ENCODE results near the gene MND1.
A peak's percentile ranks its signal among the peaks of the same experiment; 100 is the strongest.

MND1 gene

DNA sequence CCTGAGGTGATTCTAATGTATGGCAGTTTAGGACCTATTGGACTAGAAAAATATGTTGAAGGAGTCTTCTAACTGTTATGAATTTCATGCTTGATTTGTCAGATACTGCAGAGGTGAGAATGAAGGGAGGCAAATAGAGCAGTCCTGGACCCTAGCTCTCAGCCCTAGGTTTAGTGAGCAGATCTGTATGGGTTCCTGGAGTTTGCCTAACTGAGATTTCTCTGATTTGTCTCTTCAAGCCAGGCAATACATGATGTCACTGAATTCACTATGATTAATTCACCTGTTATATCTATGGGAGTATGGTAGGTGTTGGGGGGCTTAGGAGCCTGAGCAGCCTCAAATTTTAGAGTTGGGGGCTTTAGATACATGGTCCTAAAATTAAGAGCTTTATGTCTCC, 2.6 kb downstream of the MND1 start:
- DNase-seq: no peak

DNA sequence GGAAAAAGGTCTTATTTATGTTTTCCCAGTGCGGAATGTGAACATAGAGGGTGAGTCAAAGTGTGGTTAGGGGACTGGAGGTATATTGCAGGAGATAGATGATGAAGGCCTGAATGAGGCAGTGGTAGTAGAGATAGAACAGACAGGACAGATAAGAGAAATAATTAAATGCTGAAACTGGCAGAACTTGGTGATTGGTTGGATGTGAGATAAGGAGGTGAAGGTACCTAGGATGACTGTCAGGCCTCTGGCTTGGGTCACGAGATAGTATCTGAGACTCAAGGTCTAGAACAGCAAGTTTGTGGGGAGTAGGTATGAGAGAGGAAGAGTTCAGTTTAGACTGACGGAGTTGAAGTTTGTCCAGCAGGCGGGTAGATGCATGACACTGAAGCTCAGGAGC, 3.5 kb downstream of the MND1 start:
- DNase-seq: peak; percentile 42

DNA sequence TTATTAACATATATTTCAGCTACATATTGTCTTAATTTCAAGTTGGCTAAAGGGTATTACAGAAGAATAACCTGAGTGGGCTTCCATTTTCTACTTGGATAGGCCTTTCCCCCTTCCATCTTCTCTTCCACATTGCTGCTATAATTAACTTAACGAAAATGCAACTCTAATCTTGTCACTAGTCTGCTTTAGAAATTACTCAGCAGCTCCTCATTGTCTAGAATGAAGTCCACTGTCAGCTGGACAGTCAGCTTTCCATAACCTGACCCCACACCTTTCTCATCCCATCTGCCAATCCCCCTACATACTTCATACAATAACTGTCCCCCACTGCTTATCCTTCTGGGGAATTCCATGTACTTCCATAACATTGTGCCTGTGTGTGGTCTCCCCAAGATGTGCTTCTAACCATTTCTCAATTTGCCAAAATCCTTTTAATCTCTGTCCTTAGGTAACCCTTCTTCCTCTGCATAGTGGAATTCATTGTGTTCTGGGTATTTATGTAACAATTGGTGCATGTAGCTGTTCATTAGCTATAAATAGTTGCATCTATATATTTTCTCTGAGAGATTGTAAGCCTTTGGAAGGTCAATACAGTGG, 4.8 kb downstream of the MND1 start:
- no peak for DNase-seq

DNA sequence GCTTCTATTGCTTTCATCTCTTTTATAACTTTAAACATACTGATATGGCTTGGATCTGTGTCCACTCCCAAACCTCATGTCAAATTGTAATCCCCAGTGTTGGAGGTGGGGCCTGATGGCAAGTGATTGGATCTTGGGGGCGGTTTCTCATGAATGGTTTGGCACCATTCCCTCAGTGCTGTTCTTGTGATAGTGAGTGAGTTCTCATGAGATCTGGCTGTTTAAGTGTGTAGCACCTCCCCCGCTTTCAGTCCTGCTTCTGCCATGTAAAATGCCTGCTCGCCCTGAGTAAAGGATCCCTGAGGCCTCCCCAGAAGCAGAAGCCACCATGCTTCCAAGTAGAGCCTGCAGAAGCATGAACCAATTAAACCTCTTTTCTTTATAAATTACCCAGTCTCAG, 17.7 kb downstream of the MND1 start:
- DNase-seq: peak; percentile 27

DNA sequence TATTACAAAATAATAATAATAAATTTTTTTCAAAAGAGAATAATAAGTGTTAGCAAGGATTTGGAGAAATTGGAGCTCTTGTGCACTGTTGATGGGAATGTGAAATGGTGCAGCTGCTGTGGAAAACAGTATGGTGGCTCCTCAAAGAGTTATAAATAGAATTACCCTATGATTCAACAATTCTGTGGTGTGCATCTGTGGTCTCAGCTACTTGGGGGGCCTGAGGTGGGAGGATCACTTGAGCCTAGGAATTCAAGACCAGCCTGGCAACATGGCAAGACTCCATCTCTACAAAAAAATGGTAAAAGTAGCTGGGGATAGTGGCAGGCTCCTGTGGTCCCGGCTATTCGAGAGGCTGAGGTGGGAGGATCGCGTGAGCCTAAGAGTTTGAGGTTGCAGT, 19.6 kb downstream of the MND1 start:
- peak; percentile 66 for DNase-seq

DNA sequence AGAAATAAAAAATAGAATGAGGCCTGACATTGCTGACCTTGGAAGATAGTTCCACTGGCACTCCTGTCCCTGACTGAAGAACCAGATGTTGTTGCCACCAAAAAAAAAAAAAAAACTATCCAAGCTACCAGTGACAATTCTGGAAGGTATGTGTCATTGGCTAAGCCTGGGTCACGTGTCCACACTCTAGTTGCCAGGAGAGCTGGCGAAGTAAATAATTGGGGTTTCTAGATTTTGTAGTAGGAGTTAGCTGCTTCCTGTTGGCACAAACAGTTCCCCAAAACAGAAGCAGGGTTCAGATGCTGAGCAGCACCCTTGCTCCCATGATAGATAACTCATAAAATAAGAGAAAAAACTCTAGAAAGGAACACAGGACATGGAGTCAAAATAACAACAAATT, 20.5 kb downstream of the MND1 start:
- DNase-seq: no peak

DNA sequence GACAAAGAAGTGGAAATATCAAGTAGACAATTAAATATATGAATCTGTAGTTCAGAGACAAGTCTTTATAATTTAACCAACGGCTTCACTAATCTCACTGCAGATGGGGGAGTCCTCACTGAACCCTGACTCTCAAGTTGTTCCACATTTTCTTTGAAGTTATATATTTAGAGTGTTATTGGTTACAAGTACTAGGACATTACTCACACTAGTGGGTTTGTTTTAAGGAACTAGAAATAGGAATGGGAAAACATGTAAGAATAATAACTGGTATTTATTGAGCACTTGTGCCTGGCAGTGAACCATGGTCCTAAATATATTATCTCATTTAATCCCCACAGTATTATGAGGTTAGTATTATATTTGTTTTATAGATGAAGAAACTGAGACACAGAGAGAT, 22.0 kb downstream of the MND1 start:
- DNase-seq: no peak

DNA sequence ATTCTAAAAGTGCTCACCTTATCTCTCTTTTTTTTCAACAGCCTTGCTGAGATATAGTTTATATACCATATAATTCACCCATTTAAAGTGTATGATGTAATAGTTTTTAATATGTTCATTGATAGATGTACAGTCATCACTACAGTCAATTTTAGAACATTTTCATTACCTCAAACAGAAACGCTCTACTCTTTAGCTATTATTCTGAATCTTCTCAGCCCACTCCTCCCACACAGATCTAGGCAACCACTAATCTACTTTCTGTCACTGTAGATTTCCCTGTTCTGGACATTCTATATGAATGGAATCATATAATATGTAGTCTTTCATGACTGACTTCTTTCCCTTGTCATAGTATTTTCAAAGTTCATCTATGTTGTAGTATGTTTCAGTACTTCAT, 22.6 kb downstream of the MND1 start:
- DNase-seq: no peak

DNA sequence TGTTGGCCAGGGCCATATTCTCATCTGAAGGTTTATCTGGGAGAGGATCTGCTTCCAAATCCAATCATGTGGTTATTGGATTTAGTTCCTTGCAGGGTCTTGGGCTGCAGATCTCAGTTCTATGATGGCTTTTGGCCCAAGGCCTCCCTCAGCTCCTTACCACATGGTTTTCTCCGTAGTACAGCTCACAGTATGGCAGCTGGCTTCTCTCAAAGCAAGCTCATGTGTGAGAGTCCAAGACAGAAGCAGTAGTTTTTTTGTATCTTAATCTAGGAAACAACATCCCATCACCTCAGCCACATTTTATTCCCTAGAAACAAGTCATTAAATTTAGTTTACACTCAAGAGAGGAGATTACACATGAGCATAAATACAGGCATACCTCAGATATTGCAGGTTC, 24.5 kb downstream of the MND1 start:
- no peak for DNase-seq

DNA sequence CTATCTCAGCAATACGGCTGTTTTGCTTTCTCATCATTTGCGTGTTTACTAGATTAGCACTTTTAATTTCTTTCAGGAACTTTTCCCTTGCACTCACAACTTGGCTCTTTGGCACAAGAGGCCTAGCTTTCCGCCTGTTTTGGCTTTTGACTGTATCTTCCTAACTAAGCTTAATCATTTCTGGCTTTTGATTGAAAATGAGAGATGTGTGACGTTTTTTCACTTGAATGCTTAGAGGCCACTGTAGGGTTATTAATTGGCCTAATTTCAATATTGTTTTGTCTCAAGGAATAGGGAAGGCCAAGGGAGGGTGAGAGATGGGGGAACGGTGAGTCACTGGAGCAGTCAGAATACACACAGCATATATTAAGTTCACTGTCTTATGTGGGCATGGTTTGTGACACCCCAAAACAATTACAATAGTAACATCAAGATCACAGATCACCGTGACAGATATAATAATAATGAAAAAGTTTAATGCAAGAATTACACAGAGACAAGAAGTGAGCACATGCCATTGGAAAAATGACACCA, 27.3 kb downstream of the MND1 start:
- DNase-seq: no peak

DNA sequence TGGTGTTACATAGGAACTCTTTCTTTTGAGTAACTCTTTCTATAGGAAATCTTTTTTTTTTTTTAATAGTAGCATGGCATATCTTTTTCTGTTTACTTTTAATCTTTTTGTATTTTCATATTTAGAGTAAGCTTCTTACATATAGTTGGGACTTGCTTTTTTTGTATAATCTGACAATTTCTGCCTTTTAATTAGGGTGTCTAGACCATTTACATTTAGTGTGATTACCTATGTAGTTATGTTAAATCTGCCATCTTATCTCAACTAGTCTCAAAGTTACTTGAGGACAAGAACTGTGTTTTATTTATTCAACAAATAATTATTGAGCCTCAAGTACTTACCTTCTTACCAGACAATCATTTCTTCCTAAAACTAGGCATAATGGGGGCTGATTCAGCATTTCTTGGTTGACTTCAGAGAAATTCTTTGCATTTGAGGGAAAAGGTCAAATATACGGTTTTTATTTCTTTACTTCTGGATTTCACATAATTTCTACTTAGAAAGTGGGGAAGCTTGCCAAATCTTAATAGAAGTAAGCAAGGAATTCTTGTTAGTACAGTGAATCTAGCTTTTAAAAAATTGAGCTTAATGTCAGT, 28.6 kb downstream of the MND1 start:
- DNase-seq: peak; percentile 17

DNA sequence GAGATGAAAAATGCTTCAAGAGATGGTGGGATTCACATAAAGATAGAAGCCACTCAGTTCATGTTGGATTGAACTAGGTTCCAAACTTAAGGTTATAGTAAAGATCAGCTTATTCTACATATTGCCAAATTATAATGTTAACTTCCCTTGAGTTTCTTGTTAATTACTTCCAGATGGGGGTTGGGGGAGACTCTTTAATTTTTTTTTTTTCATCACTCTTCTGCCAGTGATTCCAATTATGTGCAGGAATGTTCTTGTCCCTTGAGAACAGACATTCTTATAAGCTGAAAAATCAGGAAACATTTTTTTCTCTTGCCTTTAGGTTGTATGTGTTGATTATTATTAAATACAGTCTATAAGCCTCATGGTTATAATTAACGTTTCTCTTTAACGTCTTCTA, 30.0 kb downstream of the MND1 start:
- DNase-seq: peak; percentile 94

DNA sequence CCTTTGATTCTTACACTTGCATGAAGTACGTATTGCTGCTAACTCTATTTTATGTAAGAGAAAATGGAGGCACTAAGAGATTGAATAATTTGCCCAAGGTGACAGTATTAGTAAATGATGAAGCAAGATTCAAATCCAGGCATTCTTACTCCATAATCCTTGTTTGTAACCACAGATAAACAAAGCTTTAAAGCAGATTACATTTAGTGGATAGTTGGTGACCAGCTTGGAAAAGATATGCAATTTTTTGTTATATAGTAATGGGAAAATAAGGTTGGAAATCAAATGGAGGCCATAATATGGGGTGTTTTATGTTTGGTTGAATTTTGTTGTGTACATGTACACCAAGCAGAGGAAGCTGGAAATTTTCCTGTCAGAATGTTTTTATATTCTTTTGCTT, 30.8 kb downstream of the MND1 start:
- DNase-seq: no peak

DNA sequence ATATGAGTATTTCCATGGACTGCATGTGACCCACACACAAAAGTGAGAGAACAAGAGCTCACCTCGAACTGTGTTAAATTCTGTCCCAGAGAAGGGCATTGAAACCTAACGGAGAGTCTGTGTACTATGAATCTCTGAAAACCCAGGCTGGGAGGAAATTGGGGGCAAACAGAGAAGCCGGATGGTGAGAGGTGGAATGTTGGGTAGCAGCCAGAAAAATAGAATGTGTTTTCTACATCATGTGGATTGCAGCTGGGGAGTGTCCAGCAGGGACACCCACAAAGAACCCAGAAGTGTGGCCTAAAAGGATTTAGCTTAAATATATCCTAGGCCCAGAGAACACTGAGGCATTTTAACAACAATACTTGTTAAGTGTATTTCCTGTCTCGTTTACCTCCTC, 38.6 kb downstream of the MND1 start:
- DNase-seq: peak; percentile 61

DNA sequence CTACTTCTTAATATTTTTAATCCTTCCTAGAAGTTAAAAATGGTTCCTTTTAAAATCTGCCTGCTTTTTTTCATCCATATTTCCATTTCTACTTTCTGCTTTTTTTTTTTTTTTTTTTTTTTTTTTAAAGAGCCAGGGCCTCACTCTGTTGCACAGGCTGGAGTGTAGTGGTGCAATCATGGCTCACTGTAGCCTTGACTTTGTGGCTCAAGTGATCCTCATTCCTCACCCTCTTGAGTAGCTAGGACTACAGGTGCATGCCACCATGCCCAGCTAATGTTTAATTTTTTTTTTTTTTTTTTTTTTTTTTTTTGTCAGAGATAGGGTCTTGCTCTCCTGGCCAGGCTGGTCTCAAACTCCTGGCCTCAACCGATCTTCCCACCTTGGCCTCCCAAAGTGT, 39.7 kb downstream of the MND1 start:
- no peak for DNase-seq

DNA sequence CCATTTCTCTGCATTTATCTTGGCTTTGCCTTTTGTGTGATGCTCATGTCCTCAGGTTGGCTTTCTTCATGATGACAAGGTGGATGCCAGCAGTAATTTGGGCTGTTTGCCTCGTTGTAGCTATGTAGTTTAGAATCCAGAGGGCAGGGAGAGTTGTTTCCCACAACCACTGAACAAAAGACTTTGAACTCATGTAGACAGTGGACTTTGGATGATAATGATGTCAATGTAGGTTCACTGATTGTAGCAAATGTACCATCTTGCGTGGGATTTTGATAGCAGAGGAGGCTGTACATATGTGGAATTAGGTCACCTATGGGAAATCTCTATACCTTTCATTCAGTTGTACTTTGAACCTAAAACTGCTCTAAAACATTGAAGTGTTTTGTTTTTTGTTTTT, 41.3 kb downstream of the MND1 start:
- no peak for DNase-seq

DNA sequence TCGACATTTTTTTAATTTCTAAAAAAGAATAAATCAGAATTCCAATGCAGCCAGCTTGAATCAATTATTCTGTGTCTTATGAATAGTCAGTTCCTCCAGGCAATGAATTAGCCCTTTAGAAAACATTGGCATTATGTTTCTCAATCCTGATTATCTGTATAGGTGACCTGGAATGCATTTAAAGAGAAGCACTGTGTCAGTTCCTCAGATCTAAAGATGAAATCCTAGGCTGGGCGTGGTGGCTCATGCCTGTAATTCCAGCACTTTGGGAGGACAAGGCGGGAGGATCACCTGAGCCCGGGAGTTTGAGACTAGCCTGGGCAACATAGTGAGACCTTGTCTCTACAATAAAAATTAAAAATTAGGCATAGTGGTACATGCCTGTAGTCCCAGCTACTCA, 43.5 kb downstream of the MND1 start:
- DNase-seq: no peak

DNA sequence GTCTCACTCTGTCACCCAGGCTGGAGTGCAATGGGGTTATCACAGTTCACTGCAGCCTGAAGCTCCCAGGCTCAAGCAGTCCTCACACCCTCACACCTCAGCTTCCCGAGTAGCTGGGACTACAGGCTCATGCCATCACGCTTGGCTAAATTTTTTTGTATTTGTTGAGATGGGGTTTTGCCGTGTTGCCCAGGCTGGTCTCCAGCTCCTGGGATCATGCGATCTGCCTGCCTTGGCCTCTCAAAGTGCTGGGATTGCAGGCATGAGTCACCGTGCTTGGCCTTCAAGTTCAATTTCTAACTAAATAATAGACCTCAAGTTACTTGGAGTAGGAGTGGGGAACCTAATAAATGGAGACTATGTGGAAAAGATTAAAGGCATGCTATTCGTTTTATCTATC, 48.9 kb downstream of the MND1 start:
- DNase-seq: peak; percentile 59

DNA sequence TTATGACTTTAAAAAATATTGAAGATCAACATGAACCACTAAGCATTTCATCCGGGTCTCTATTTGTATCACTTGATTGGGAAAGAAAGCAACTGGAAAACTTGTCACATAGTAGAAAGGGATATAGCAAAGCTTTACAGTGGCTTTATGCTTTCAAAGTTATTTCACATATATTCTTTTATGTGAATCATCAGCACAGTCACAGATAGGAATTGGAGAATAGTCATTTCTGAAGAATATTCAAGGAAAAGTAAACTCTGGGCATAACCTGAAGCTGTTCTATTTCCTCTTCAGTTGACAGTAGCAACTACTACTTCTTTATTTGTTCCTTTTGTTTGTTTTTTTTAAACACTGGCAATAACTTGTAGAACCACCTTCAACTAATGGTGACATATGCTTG, 50.5 kb downstream of the MND1 start:
- no peak for DNase-seq

DNA sequence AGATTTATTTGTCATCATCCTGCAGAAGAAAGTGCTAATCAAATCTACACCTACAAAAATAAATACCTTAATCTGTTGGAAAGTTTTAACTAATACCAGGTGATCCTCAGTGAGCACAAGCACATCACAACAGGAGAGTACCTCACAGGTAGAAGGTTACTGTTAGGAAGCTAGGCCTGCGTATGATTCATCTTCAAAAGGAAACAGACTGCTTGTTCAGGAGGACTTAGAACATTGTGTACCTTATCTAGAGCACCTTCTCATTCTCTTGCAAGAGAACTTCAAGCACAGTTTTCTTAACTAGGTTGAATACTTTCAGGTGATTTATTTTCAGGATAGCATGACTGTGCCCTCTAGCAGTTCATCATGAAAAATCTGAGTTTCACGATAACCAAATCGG, 54.2 kb downstream of the MND1 start:
- DNase-seq: no peak

DNA sequence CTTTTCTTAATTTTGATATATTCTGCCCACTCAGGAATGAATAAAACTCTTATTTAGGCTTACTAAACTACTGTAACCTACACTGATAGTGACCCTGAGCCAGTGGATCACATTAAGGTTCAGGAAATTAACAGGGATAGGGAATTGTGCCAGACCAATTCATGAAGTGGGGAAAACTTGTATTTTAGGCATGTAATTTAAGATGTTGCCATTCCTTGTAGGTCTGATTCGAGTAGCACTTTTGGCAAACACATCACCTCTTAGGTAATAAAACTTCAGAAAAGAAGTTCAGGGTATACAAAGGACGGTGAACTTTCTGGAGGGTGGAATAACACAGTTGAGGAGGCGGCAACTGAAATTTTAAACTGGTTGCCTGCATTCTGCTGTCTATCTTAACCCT, 54.9 kb downstream of the MND1 start:
- DNase-seq: no peak

DNA sequence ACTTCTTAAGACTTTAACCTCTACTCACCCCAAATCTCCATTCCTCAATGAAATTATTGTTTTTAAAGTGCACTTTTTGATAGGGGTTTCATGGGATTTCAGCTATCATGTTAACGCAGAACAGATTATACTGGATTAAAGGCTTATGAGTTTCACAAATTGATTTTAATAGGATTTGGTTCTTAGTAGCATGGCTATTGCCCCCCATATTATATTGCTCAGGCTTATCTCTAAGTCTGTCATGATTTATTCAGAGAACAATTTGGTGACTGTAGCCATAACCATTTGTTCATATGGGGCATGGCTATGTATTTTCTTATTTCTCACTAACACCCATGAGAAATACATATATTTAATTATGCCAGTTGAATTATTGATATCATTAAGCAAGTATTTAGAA, 57.0 kb downstream of the MND1 start:
- no peak for DNase-seq

DNA sequence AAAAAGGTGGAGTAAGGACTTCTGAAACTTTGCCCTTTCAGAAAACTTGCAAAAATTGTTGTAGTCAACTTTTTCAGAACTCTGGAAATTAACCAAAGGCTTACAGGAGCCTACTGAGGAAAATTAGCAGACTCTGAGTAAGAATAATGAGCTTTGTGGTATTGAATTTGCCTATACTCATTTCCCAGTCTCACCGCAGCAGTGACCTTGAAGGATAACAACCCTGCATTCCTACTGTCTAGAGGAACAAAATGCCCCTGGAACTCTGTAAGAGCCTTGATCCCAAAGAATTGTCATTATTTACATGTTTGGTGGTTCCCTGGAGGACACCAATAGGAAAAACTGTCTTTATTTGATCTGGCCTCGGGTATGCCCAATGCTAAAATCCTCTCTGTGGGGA, 57.9 kb downstream of the MND1 start:
- DNase-seq: peak; percentile 65

DNA sequence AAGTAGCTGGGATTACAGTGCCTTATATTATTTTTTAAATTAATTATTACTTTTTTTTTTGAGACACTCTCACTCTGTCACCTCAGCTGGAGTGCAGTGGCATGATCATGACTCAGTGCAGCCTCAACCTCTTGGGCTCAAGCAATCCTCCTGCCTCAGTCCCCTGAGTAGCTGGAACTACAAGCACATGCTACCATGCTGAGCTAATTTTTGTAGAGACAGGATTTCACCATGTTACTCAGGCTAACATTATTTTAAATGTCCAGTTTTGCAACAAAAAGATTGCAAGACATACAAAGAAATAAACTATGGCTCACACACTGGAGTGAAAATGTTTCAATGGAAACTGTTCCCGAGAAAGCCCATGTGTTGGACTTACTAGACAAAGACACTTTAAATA, 59.2 kb downstream of the MND1 start:
- no peak for DNase-seq

DNA sequence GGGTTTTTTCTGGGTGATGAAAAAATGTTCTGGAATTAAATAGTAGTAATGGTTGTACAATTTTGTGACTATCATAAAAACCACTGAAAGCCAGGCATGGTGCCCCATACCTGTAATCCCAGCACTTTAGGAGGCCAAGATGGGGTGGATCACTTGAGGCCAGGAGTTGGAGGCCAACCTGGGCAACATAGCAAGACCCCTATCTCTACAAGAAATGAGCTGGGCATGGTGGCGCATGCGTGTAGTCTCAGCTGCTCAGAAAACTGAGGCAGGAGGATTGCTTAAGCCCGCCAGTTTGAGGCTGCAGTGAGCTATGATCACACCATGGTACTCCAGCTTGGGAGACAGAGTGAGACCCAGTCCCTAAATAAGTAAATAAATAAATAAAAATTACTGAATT, 63.4 kb downstream of the MND1 start:
- no peak for DNase-seq

Data from fibroblast of skin of right quadriceps (primary cell).